Neuronal stem cell (in vitro differentiated cells): Measurements from ENCODE around the gene LRMDA.

Experiments used
- DNase-seq: peaks from one replicate; pipeline ENCODE4 v3.0.0-alpha.2; 2013; ENCODE audit warnings: low spot score
- H2AFZ ChIP-seq: one replicate; pipeline ENCODE4 v1.6.1; 2013; ENCODE audit warnings: mild to moderate bottlenecking, low read length, inconsistent platforms
- H2AK5ac ChIP-seq: 2 replicates; pipeline ENCODE4 v1.6.1; 2013; ENCODE audit warnings: low read depth, mild to moderate bottlenecking, inconsistent platforms, low read length, moderate library complexity, mixed read lengths
- H2BK120ac ChIP-seq: 2 replicates; pipeline ENCODE4 v1.6.1; 2013; ENCODE audit warnings: low read depth, mild to moderate bottlenecking, inconsistent platforms, low read length, moderate library complexity, mixed read lengths
- H2BK12ac ChIP-seq: one replicate; pipeline ENCODE4 v1.6.1; 2013; ENCODE audit warnings: low read length, inconsistent platforms
- H2BK15ac ChIP-seq: 2 replicates; pipeline ENCODE4 v1.6.1; 2013; ENCODE audit warnings: mild to moderate bottlenecking, low read length, inconsistent platforms, mixed read lengths
- H2BK5ac ChIP-seq: one replicate; pipeline ENCODE4 v1.6.1; 2013; ENCODE audit warnings: inconsistent platforms, mild to moderate bottlenecking, low read length, moderate library complexity
- H3K14ac ChIP-seq: one replicate; pipeline ENCODE4 v1.6.1; 2013; ENCODE audit warnings: low read length, inconsistent platforms
- H3K18ac ChIP-seq: 2 replicates; pipeline ENCODE4 v1.6.1; 2013; ENCODE audit warnings: low read length, inconsistent platforms
- H3K23ac ChIP-seq: 2 replicates; pipeline ENCODE4 v1.6.1; 2013; ENCODE audit warnings: low read depth, mild to moderate bottlenecking, mixed read lengths, low read length, inconsistent platforms; ENCODE audit not compliant: poor library complexity
- H3K27ac ChIP-seq: replicated peaks from 3 replicates; pipeline ENCODE4 v1.5.1; 2013; ENCODE audit warnings: low read length, inconsistent platforms
- H3K27me3 ChIP-seq, 3 experiments: 2 replicates each; pipeline ENCODE4 v1.6.1; 2013; ENCODE audit warnings: low read length in 3 of 3, mild to moderate bottlenecking in 2 of 3, inconsistent platforms in 1 of 3, low read depth in 1 of 3, mixed read lengths in 1 of 3, moderate library complexity in 1 of 3; ENCODE audit not compliant: control insufficient read depth in 3 of 3, insufficient read depth in 3 of 3
- H3K36me3 ChIP-seq, 2 donors: replicated peaks in 1 of 2; 2 replicates each; pipeline ENCODE4 v1.6.1; 2013; ENCODE audit warnings: low read length in 2 of 2; ENCODE audit not compliant: control insufficient read depth in 2 of 2, insufficient read depth in 2 of 2
- H3K4ac ChIP-seq: 2 replicates; pipeline ENCODE4 v1.6.1; 2013; ENCODE audit warnings: inconsistent platforms, mild to moderate bottlenecking, low read length, moderate library complexity
- H3K4me1 ChIP-seq, 2 donors: 1 replicate in 1 of 2; 2 replicates in 1 of 2; pipeline ENCODE4 v1.6.1; 2013; ENCODE audit warnings: low read length in 2 of 2, low read depth in 1 of 2; ENCODE audit not compliant: control insufficient read depth in 2 of 2, insufficient read depth in 1 of 2
- H3K4me2 ChIP-seq: one replicate; pipeline ENCODE4 v1.6.1; 2013; ENCODE audit warnings: mild to moderate bottlenecking, low read length, inconsistent platforms; ENCODE audit not compliant: insufficient read depth, poor library complexity, severe bottlenecking
- H3K4me3 ChIP-seq, 2 donors: 2 replicates each; pipeline ENCODE4 v1.5.1; 2013; ENCODE audit warnings: low read length in 2 of 2, mild to moderate bottlenecking in 2 of 2, inconsistent platforms in 1 of 2, moderate library complexity in 1 of 2
- H3K79me1 ChIP-seq: one replicate; pipeline ENCODE4 v1.6.1; 2013; ENCODE audit warnings: low read depth, mild to moderate bottlenecking, inconsistent platforms, low read length, moderate library complexity
- H3K9ac ChIP-seq: one replicate; pipeline ENCODE4 v1.6.1; 2013; ENCODE audit warnings: mild to moderate bottlenecking, low read depth, low read length, inconsistent platforms; ENCODE audit not compliant: poor library complexity
- H3K9me3 ChIP-seq, 2 donors: replicated peaks in 1 of 2; 2 replicates each; pipeline versions ENCODE3 to v1.6.1; 2013; ENCODE audit warnings: low read length in 2 of 2, mild to moderate bottlenecking in 2 of 2, inconsistent platforms in 1 of 2, low read depth in 1 of 2, mixed read lengths in 1 of 2, moderate library complexity in 1 of 2; ENCODE audit not compliant: control insufficient read depth in 2 of 2, insufficient read depth in 1 of 2
- H4K8ac ChIP-seq: one replicate; pipeline ENCODE4 v1.6.1; 2013; ENCODE audit warnings: low read depth, mild to moderate bottlenecking, inconsistent platforms, low read length, moderate library complexity
- H4K91ac ChIP-seq: one replicate; pipeline ENCODE4 v1.6.1; 2013; ENCODE audit warnings: low read length, low read depth, mild to moderate bottlenecking, inconsistent platforms; ENCODE audit not compliant: poor library complexity
- WGBS, 2 donors: extraction: QIAGEN DNeasy Blood & Tissue Kit; methylation state at CpG; one replicate each; pipeline ENCODE4 v1.1.7; 2013; ENCODE audit warnings: missing lambda C conversion rate in 2 of 2, mixed read lengths in 1 of 2; ENCODE audit not compliant: insufficient read length in 2 of 2, insufficient replicate concordance in 1 of 2; ENCODE audit errors: extremely low coverage in 2 of 2; 5-methylcytosine and 5-hydroxymethylcytosine counted together

The LRMDA gene

DNA sequence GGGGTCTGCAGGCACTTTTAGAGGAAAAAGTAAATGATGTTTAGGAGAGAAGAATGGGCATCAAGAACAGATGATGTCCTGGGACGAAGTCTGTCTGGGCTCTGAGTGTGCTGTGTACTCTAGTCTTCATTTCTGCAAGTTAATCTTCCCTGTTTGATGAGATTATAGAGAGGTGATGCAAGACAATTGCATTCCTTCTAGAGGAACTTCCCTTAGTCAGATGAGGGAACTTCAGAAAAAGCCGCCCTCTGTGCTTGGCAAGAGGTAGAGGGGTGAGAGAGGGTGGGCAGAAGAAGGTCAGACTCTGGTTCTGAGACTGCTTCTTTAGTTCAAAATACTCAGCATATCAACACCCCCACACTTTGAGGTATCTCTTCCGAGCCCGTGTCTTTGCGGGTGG lies 797.9 kb downstream of the LRMDA start:
- Histone ChIP-seq H3K9me3 (no peaks in the 10 kb centered on the region), H3K79me1 (no peaks in the 10 kb centered on the region), H2BK12ac (no peak overlapping the region), H4K91ac (no peak overlapping the region), H4K8ac (no peak overlapping the region), H3K4ac (no peak overlapping the region), H3K36me3 (no peaks in the 10 kb centered on the region), H2AK5ac (no peak overlapping the region), H3K18ac (no peak overlapping the region), H3K9ac (no peak overlapping the region), H3K14ac (no peak overlapping the region), H2BK120ac (no peak overlapping the region), H3K4me1 (no peaks in the 10 kb centered on the region), H3K27ac (no peak overlapping the region), H3K27me3 (no peaks in the 10 kb centered on the region), H3K4me3 (no peak overlapping the region), H3K4me2 (no peak overlapping the region), H2AFZ (no peak overlapping the region), H3K23ac (no peak overlapping the region), H2BK5ac (no peak overlapping the region), H2BK15ac (no peak overlapping the region)
- no peak for DNase-seq
- WGBS, 2 donors, result no CpG with 5 or more reads among the region's 5 CpGs

DNA sequence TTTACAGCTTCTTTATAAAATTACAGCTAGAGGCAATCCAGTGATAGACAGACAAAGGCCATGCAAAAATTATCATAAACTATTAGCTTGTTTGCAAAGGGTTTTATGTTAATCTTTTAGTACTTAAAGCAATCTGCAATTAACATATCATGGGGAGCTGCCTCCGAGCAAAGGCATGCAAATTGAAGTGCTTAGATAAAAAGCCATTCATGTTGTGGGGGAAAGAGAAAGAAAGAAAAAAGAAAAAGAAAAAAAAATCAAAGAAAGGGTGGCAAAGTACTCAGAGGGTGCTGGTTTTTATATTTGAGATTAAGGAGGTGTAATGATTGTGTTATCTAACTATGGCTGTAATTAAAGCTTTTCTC lies 799.5 kb downstream of the LRMDA start:
- no peak overlapping the region for H2BK5ac ChIP-seq

DNA sequence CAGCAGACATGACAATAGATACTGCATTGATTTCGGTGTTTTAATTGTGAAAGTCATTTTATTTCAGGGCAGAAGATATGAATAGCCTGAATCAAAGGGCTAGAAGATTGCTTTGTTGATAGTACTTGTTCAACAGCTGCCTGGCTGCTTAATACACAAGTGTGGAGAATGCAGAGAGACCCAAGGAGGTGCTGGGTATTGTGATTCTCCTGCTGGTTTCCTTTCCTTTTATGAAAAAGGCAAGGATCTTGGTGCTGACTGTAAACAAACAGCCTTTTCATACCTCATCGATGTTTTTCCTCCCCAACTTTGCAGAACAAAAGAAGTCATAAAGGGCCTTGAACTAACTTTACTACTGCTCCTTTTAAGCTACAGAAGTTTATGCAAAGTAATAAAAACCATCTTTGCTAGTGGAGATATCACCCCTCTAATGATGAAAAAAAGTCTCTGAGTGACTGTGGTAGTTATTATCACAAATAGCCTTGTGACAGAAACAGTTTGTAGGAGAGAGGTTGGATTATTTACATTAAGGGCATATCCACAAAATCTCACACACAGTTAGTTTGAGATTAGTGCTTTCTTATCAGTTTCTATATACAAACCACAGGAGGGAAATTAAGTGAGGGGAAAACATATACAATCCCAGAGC lies 800.0 kb downstream of the LRMDA start:
- no peaks in the 10 kb centered on the region for H3K4me1 ChIP-seq
- H3K23ac ChIP-seq, result no peak overlapping the region
- no peak overlapping the region for H3K4me2 ChIP-seq
- WGBS, 2 donors, result no CpG with 5 or more reads among the region's 2 CpGs
- H2BK5ac ChIP-seq, result no peak overlapping the region
- no peaks in the 10 kb centered on the region for H3K9me3 ChIP-seq
- H3K4me3 ChIP-seq, result no peak overlapping the region
- no peak overlapping the region for H2AK5ac ChIP-seq
- no peak overlapping the region for H4K91ac ChIP-seq
- no peak overlapping the region for H3K27ac ChIP-seq
- no peak overlapping the region for H4K8ac ChIP-seq
- no peak overlapping the region for H3K18ac ChIP-seq
- H2AFZ ChIP-seq, result no peak overlapping the region
- H2BK12ac ChIP-seq, result no peak overlapping the region
- H2BK15ac ChIP-seq, result no peak overlapping the region
- no peak overlapping the region for H3K4ac ChIP-seq
- H3K79me1 ChIP-seq, result no peaks in the 10 kb centered on the region
- no peaks in the 10 kb centered on the region for H3K27me3 ChIP-seq
- H3K9ac ChIP-seq, result no peak overlapping the region
- H3K36me3 ChIP-seq, result no peaks in the 10 kb centered on the region
- no peak overlapping the region for H2BK120ac ChIP-seq
- no peak for DNase-seq
- H3K14ac ChIP-seq, result no peak overlapping the region

More for the DNA sequence above, 799.5 kb downstream of the LRMDA start:
- Histone ChIP-seq H2BK15ac (no peak overlapping the region), H2BK12ac (no peak overlapping the region), H2AK5ac (no peak overlapping the region), H2AFZ (no peak overlapping the region), H3K4ac (no peak overlapping the region), H3K9ac (no peak overlapping the region), H3K4me1 (no peaks in the 10 kb centered on the region), H3K4me3 (no peak overlapping the region), H3K79me1 (no peaks in the 10 kb centered on the region), H3K4me2 (no peak overlapping the region), H3K14ac (no peak overlapping the region), H3K23ac (no peak overlapping the region), H4K91ac (no peak overlapping the region), H3K18ac (no peak overlapping the region), H4K8ac (no peak overlapping the region), H3K36me3 (no peaks in the 10 kb centered on the region), H3K27me3 (no peaks in the 10 kb centered on the region), H3K9me3 (no peaks in the 10 kb centered on the region), H2BK120ac (no peak overlapping the region), H3K27ac (no peak overlapping the region)
- no CpG with 5 or more reads among the region's 1 CpG for WGBS, 2 donors
- DNase-seq, result no peak

DNA sequence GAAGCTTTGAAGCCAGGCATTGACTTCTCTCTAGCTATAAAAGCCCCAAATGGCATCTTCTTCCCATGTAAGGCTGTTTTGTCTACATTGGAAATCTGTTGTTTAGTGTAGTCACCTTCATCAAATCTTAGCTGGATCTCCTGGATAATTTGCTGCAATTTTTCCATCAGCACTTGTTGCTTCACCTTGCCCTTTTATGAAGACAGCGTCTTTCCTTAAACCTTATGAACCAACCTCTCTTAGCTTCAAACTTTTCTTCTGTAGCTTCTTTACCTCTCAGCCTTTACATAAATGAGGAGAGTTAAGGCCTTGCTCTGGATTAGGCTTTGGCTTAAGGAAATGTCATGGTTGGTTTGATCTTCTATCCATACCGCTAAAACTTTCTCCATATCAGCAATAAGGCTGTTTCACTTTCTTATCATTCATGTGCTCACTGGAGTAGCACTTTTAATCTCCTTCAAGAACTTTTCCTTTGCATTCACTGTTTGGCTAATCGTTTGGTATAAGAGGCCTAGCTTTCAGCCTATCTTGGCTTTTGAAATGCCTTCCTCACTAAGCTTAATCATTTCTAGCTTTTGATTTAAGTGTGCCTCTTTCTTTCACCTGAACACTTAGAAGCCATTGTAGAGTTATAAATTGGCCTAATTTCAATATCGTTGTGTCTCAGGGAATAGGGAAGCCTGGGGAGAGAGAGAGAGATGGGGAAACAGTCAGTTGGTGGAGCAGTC lies 803.2 kb downstream of the LRMDA start:
- no peak overlapping the region for H3K4me2 ChIP-seq
- H2AFZ ChIP-seq, result no peak overlapping the region
- no peak overlapping the region for H3K9ac ChIP-seq
- H3K4ac ChIP-seq, result no peak overlapping the region
- H3K9me3 ChIP-seq, result no peaks in the 10 kb centered on the region
- DNase-seq, result no peak
- no peak overlapping the region for H2AK5ac ChIP-seq
- no peak overlapping the region for H2BK15ac ChIP-seq
- no peak overlapping the region for H2BK5ac ChIP-seq
- no peaks in the 10 kb centered on the region for H3K79me1 ChIP-seq
- H3K36me3 ChIP-seq, result no peaks in the 10 kb centered on the region
- H2BK12ac ChIP-seq, result no peak overlapping the region
- H3K23ac ChIP-seq, result no peak overlapping the region
- no peak overlapping the region for H3K27ac ChIP-seq
- no peak overlapping the region for H3K18ac ChIP-seq
- H4K8ac ChIP-seq, result no peak overlapping the region
- H3K14ac ChIP-seq, result no peak overlapping the region
- no CpG with 5 or more reads among the region's 4 CpGs for WGBS, 2 donors
- no peak overlapping the region for H3K4me3 ChIP-seq
- no peaks in the 10 kb centered on the region for H3K27me3 ChIP-seq
- no peaks in the 10 kb centered on the region for H3K4me1 ChIP-seq
- no peak overlapping the region for H4K91ac ChIP-seq
- no peak overlapping the region for H2BK120ac ChIP-seq
